Thyroid gland (tissue), 4 donors: ENCODE results near the gene MAP1LC3B. TPM values are rescaled to one million over a fixed set of nuclear protein-coding genes. Genes with fewer than 3 reads are reported as not detected.
A peak's percentile ranks its signal among the peaks of the same experiment; 100 is the strongest.

Experiments used
- DNase-seq, 2 donors: peaks; one replicate each; pipeline ENCODE4 v3.0.0-alpha.2; 2019
- H3K27ac ChIP-seq, 3 donors: fragments of 200-600 bp; sonication (generic); 1 replicate in 2 of 3; 2 replicates in 1 of 3; pipeline ENCODE4 v1.5.1; 2016 to 2019; ENCODE audit warnings: mild to moderate bottlenecking in 1 of 3, moderate library complexity in 1 of 3
- H3K27me3 ChIP-seq: fragments of 200-600 bp; sonication (generic); one replicate; pipeline ENCODE4 v1.5.1; 2019
- H3K36me3 ChIP-seq, 2 donors: fragments of 200-600 bp; sonication (generic); one replicate each; pipeline ENCODE4 v1.5.1; 2016 to 2019
- H3K4me1 ChIP-seq, 2 donors: fragments of 200-600 bp; sonication (generic); one replicate each; pipeline ENCODE4 v1.5.1; 2017 to 2019
- H3K4me3 ChIP-seq, 3 donors: fragments of 200-600 bp; sonication (generic); replicated peaks in 1 of 3; 1 replicate in 2 of 3; 2 replicates in 1 of 3; pipeline ENCODE4 v1.5.1; 2016; ENCODE audit warnings: mild to moderate bottlenecking in 1 of 3
- H3K9me3 ChIP-seq: fragments of 200-600 bp; sonication (generic); one replicate; pipeline ENCODE4 v1.5.1; 2017
- POLR2A ChIP-seq, 2 donors: fragments of 450-650 bp; IDR thresholded peaks; one replicate each; pipeline ENCODE4 v1.6.1; 2017; ENCODE audit warnings: antibody characterized with exemption in 2 of 2, mild to moderate bottlenecking in 2 of 2, moderate library complexity in 1 of 2
- WGBS, 2 donors: methylation state at CpG; one replicate each; pipeline ENCODE4 v1.1.5; 2017; 5-methylcytosine and 5-hydroxymethylcytosine counted together
- intact Hi-C: fragments of 100-400 bp; cut with DNase I; formaldehyde crosslinking; loops from one replicate; pipeline ENCODE4 v1.15.1; 2023
- total RNA-seq, 4 donors: library from RNA; depleted of rRNA; stranded (reverse); fragments of >200 nt; gene quantifications; one replicate each; pipeline ENCODE4 v1.2.3, GENCODE V29; 2016
- TF ChIP-seq, protein P1 (sequence below), 6 experiments: fragments of 200-600 bp in 3 of 6; fragments of 450-650 bp in 3 of 6; sonication (generic) in 3 of 6; IDR thresholded peaks; one replicate each; pipeline ENCODE4 v1.5.1; 2016 to 2019; ENCODE audit warnings: antibody characterized with exemption in 6 of 6, mild to moderate bottlenecking in 2 of 6, inconsistent platforms in 1 of 6, moderate library complexity in 1 of 6

MAP1LC3B gene
- total RNA-seq, 4 donors from 2014 or later = 51.8 to 84.3 (median 67.3) TPM

DNA sequence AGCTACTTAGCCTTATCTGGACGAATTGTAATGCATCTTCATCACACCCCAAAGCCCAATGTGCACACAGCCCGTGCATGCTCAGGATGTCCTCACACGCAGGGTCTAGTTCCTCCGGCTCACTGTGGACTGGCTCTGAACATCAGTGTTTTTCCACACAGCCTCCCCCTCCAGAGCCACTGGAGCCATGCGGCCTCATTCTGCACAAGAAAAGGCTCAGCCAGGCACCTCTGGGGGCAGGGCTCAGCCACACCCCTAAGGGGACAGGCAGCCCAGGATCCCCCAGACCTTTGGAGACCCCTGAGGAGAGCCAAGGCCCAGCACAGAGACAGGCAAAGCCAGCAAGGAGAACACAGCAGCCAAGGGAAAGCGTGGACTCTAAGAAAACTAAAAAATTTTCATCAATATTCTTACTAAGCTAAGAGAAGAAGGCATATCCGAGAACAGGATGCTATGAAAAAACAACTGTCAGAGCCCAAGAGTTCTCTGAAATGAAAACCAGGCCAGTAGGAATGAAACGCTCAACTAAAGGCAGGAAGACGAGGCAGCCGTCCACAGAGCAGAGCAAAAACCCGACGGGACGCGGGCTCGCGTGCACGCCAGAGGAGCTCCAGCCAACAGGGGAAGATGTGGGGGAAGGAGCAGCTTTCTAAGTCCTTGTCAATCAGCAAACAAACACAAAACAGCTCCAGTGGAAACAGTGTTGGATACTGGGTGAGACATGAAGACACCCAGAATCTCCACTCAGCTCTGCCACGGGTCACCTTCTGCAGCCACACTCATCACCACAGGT, 34.5 kb downstream of the MAP1LC3B start:
- Histone ChIP-seq H3K27ac (peak overlapping the region; percentile 32 to 78 (median 65)), H3K4me1 (peaks cover 11 to 19% of the 10 kb centered on the region in 2 donors), H3K36me3 (peaks cover 19 to 27% of the 10 kb centered on the region in 2 donors), H3K4me3 (no peak overlapping the region), H3K27me3 (no peaks in the 10 kb centered on the region), H3K9me3 (no peaks in the 10 kb centered on the region)
- TF ChIP-seq POLR2A (IDR thresholded peaks at IDR 0.05) = no peak
- TF ChIP-seq, protein P1, sequence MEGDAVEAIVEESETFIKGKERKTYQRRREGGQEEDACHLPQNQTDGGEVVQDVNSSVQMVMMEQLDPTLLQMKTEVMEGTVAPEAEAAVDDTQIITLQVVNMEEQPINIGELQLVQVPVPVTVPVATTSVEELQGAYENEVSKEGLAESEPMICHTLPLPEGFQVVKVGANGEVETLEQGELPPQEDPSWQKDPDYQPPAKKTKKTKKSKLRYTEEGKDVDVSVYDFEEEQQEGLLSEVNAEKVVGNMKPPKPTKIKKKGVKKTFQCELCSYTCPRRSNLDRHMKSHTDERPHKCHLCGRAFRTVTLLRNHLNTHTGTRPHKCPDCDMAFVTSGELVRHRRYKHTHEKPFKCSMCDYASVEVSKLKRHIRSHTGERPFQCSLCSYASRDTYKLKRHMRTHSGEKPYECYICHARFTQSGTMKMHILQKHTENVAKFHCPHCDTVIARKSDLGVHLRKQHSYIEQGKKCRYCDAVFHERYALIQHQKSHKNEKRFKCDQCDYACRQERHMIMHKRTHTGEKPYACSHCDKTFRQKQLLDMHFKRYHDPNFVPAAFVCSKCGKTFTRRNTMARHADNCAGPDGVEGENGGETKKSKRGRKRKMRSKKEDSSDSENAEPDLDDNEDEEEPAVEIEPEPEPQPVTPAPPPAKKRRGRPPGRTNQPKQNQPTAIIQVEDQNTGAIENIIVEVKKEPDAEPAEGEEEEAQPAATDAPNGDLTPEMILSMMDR (IDR thresholded peaks at IDR 0.05) = no peak
- WGBS, 2 donors = 69 to 73% methylated on average over 18 of the region's 18 CpGs
- DNase-seq = no peak
- intact Hi-C loops = no loop called here

DNA sequence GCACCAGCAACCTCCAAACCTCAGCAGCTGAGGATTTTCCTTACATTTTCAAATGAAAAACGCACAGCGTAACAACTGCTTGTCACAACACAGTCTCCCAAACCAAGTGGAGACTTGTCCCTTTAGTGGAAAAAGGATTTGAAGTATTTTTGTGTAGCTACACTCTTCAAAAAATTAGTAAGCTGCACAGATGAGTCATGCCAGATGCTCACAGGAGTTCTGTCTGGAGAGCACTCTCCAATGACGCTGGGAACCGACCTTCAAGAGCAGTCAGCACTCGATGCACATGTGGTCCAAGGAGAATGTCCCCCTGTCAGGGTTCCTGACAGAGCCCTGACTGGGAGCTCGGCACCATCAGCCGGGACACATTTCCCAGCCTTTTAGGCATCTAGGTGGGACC, 39.8 kb downstream of the MAP1LC3B start:
- DNase-seq = peak; percentile 87
- Histone ChIP-seq H3K36me3 (no peaks in the 10 kb centered on the region), H3K9me3 (no peaks in the 10 kb centered on the region), H3K27me3 (no peaks in the 10 kb centered on the region), H3K27ac (peak overlapping the region; percentile 73 to 92 (median 89)), H3K4me3 (no peak overlapping the region), H3K4me1 (peaks cover 18 to 42% of the 10 kb centered on the region in 2 donors)
- intact Hi-C loops = no loop called here
- TF ChIP-seq, protein P1 (IDR thresholded peaks at IDR 0.05) = no peak
- TF ChIP-seq POLR2A (IDR thresholded peaks at IDR 0.05) = peak in 1 of 2 donors; percentile 25
- 31 to 48% methylated on average over 5 to 7 of the region's 7 CpGs for WGBS, 2 donors

DNA sequence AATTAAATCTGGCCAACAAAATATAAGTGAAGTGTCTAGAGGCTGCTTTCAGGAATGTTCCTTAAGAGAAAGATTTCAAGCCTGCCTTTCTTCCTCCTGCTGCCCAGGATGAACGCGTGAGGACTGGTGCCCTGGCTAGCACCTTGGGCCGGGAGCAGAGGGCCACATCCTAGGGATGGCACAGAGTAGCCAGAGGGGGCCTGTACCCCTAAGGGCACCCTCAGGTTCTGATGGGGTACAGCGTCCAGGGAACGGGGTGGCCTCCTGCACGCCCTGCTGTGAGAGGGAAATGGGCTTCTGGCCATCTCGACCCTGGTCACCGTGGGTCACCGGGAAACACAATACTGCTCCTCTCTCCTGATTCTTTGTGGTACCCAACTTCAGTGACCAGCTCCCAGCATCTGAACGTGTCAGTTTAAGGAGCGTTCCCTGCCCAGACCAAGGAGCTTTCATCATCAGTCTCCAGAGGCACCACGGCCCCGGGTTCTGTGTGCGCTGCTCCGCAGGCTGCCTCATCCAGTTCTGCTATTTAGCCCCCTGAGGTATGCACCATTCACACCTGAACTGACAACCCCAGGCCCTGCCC, 40.3 kb downstream of the MAP1LC3B start:
- H3K27me3 ChIP-seq = no peaks in the 10 kb centered on the region
- no peak for DNase-seq
- 92 to 94% methylated on average over 11 to 15 of the region's 15 CpGs for WGBS, 2 donors
- intact Hi-C loops = no loop called here
- no peaks in the 10 kb centered on the region for H3K9me3 ChIP-seq
- TF ChIP-seq, protein P1 (IDR thresholded peaks at IDR 0.05) = no peak
- no peak for TF ChIP-seq POLR2A (IDR thresholded peaks at IDR 0.05)
- peak overlapping the region; percentile 63 to 92 (median 89) for H3K27ac ChIP-seq
- no peak overlapping the region for H3K4me3 ChIP-seq
- H3K4me1 ChIP-seq = peaks cover 17 to 40% of the 10 kb centered on the region in 2 donors
- no peaks in the 10 kb centered on the region for H3K36me3 ChIP-seq

DNA sequence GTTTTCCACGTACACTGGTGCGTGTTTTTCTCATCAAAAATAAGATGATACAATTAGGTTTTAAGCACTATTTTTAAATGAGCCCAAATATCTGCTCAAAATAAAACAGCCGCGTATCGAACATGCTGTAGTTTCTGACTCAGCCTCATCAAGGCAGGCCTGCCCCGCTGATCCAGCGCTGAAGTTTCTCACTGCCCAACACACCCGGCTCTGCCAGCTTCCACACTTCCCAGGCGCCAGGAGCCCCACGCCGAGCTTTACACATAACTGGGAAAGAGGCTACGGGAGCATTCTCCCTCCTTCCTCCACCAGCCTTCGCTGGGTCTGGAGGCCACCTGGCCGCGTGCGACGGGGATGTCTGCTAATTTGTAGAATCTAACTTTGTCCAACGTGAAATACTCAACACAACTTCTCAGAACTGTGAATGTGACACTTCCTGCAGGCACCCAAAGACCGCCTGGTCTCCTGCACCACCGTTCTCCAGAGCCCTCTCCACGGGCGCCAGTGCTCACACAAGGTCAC, 42.1 kb downstream of the MAP1LC3B start:
- intact Hi-C loops = no loop called here
- Histone ChIP-seq H3K27me3 (no peaks in the 10 kb centered on the region), H3K36me3 (no peaks in the 10 kb centered on the region), H3K4me1 (peaks cover 27 to 52% of the 10 kb centered on the region in 2 donors), H3K4me3 (no peak overlapping the region), H3K27ac (no peak overlapping the region), H3K9me3 (no peaks in the 10 kb centered on the region)
- DNase-seq = no peak
- 94 to 97% methylated on average over 22 of the region's 22 CpGs for WGBS, 2 donors
- no peak for TF ChIP-seq POLR2A (IDR thresholded peaks at IDR 0.05)
- TF ChIP-seq, protein P1 (IDR thresholded peaks at IDR 0.05) = no peak
